HG03378 (cell line): ENCODE results near the gene MYH7B.

Experiments used
- ATAC-seq: cut with Tn5 transposase; IDR thresholded peaks from one replicate; pipeline ENCODE4 v1.9.1; 2021; ENCODE audit warnings: mild to moderate bottlenecking, moderate library complexity; ENCODE audit not compliant: unreplicated experiment

The MYH7B gene

DNA sequence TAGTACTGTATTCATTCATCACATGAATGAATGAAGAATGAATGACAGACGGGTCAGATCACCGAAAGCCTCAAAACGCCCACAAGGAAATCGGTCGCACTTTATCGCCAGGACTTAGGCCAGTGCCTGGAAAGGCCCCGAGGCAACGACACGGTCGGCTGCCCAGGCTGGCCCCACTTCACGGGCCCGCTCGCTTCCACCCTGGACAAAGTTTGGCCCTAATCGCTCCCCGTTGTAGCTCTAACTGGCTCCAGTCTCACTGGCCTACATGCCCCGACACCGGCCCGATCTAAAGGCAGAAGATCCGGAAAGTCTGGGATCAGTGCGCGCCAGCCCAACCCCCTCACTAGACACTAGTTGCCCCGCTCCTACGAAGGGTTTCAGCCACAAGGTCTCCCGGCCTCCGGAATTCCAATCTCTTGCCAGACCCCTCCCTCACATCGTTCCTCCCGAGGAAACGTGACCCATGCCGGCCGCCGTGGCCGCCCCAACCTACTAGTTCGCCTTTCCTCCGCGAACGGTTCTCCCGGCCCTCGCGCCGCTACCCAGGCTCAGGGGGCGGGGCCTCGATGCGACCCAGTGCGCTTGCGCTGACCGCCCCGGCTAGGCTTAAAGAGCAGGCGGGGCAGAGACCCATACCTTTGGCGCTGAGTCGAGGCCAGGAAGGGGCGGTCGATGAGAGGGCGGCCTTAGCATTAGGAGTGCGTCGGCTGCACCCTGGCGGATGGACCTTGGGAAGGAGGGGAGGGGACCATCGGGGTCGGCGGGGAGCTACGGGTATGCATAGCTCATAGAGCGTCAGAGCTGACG lies at the start of gene MYH7B, which contains the start of gene GSS:
MYH7B (plus strand) TSS at position 638 of the 810 bp plus-strand sequence. CDS start 22,138 bp downstream, outside the sequence.
GSS (minus strand) TSS at position 576 of the 810 bp plus-strand sequence. CDS start 3,954 bp downstream, outside the sequence.
- ATAC-seq, result peak; percentile 69

DNA sequence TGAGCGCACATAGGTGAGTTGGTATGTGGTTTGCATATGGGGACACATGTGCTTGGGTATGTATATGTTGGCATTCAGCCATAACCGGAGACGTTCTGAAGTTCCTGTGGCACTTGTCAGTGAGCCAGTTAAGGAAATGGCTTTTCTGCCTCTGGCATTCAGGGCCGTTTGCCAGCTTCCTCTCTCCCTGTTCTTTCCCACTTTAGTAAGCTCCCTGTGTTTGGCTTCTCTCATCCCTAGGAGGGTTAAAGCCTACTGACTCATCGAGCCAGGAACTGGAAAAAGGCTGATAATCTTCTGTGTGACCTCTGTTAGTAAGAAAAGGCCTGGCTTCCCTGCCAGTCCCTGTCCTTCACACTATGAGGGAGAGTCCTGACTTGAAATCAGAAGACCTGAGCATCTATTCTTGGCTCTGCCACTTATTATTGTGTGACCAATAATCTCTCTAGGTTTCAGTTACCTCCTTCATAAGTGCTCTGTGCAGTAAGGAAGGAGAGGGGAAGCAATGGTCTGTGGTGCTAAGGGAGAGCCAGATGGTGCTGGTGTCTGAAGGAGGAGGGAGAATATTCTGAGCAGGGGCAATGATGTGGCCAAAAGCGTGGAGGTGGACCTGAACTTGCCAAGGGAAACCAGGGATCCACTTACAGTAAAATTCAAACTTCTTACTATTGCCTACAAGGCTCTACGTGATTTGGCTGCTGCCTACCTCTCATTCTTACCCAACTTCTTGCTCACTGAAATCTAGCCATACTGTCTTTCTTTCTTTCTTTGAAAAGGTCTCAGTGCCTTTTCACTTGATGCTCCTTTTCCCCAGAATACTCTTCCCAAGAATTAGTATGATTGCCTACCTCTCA lies 47.8 kb upstream of the MYH7B start:
- ATAC-seq, result no peak

DNA sequence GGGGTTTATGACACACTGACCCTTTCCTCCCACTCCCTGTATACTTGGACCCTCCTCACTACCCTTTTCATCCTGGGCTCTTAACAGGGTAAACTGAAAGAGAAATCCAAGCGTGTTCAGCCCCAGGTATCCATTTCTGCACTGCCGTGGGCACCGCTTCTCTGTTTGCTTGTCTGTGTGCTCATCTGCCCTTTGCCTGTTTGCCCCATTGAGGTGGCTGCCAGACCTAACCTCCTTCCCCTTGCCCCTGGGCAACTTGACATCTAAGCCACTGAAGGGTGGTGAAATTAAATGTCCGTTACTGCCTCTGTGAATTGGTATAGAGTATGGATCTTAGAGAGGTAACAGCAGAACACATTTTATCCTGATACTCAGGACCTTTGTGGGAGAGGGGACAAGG lies 40.5 kb upstream of the MYH7B start:
- ATAC-seq, result no peak

DNA sequence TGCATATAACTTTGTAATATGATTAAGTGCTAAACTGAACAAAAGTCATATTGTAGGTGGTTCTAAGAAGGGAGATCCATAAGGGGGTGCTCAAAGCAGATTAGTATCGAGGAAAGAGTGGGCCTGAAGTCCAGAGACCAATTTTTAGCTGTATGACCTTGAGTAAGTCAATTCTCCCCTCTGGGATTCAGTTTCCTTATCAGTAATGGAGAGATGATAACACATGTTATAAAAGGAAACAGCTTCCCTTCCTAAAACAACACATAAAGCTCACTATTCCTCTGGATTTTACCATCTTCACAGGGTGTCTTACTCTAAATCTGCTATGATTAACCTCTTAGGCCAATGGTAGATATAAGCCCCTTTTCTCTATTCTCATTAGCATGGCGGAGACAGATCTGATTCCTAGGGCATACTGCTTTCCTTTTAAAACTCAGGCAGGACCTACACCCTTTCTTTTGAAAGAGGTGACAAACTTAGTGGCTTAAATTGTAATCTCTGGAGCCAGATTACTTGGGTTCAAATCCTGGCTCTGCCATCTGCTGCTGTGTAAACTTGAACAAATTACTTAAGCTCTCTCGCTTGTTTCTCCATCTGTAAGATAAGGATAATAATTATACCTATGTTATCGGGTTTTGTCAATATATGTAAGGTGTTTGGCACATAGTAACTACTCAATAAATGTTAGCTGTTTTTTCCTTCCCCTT lies 39.8 kb upstream of the MYH7B start:
- no peak for ATAC-seq

DNA sequence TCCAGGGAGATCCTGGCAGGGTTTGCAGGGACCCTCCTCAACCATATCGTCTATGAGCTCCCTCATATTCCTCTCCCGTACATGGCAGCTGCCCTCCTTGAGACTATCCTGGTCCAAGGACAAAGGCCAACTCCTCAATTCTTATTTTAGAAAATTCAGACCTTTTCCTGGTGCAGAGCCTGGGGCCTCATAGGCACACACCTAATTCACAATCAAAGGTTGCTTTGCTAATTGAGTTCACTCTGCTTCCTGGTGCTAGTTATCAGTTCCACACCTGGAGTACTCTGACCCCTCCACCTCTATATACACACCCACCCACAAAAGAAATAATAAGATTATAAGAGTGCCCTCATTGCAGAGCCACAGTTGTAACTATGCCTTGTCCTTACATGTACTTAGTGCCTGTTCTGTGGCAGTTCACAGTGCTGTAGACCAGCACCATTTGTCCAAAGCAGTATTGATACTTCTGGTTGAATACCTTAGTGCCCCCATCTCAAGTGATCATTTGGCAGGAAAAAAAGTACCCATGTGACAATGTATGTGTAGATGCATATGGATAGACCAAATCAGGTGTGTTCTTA lies 38.8 kb upstream of the MYH7B start:
- no peak for ATAC-seq

DNA sequence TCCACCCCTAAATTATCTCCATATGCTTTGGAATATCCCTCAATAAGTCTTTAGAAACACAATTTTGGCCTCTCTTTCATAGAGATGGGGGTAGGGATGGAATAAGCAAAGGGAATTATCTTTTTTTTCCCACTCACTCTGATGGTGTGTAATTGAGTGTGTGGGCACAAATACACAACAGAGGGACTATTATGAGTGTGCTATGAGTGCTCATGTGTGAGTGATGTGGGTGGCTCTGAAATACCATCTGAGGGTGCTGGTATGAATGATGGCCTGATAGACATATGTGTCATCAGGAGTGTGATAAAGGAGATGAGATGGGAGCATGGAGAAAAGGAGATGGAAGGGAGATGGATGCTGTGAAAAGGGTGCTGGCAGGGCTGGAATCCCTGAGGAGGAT lies 35.6 kb upstream of the MYH7B start:
- ATAC-seq, result no peak

DNA sequence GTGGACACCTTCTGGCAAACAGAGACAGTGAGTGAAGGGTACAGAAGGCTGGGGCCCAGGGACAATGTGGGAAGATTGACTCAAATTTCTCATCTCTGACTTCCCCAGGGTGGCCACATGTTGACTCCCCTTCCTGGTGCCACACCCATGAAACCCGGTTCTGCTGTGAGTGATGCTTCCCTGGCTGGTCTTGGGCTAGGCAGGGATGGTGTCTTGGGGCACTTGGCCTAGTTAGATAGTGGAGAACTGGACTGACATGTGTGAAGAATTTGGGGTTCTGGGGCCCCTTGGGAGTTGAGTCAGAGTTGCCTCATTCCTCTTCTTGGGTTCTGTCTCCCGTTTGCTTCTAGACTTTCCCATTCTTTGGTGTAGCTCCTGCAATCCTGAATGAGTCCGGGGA lies 34.2 kb upstream of the MYH7B start:
- ATAC-seq, result no peak

DNA sequence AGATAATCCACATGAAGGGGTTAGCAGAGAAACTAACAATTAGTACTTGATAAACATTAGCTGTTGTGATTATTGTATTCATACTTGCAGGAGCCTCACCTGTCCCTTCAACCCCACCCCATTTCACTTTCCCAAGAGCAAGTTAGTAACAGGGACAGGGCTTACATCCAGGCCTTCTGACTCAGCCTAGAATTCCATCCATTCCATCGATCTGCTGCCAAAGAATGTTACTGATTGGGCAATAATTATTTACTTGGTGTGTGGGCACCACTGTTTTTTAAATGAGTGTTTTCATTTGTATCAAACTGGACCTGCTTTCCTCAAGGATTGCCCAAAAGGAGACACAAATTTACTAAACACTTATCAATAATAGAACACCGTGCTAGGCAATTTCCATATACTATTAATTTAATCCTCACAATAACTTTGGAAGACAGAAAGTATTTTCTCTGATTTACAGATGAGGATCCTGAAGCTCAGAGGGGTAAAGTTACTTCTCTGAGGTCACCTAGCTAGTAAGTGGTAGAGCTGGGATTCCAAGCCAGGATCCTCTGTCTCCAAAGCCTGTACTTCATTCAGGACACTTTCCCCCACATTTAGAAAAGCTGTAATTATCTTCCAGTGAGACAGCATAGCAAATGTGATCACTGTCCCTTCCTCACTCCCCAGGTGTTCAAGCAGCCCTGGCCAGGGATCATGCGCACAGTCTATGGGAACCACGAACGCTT lies 32.9 kb upstream of the MYH7B start:
- ATAC-seq, result no peak

DNA sequence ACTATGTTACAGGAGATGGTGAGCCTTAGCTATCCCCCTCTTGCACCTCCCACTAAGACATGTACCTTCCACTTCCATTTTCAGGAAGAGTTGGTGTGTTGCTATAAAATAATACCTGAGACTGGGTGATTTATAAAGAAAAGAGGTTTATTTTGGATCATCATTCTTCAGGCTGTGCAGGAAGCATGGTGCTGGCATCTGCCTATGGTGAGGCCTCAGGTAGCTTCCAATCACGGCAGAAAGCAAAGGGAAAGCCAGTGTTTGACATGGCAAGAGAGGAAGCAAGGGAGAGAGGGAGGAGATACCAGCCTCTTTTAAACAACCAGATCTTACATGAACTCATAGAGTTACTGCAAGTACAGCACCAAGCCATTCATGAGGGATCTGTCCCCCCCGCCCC lies 32.3 kb upstream of the MYH7B start:
- no peak for ATAC-seq

DNA sequence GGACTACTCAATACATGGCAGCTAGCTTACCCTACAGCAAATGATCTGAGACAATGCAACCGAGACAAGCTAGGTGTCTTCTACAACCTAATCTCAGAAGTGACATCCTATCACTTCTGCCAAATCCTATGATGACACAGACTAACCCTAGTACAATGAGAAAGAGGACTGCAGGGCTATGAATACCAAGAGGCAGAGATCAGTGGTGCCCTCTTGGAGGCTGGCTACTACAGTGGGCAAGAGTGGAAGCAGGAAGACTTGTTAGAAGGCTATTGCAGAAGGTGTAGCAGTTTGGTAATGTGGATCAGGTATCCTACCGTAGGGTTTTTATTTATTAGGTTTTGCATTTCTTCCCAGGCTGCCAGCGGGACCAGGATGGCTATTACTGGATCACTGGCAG lies 30.3 kb upstream of the MYH7B start:
- ATAC-seq, result no peak

DNA sequence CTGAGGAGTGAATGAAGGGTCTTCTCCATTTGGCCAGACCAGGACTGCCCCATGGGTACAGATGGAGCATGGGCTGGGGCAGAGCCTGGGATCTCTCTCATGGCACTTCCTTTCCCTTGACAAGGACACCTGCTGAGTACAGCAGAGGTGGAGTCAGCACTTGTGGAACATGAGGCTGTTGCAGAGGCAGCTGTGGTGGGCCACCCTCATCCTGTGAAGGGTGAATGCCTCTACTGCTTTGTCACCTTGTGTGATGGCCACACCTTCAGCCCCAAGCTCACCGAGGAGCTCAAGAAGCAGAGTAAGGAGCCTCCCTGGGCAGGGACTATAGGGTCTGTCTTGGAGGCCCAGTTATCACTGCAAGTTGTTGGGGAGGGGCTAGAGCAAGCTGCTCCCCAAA lies 29.7 kb upstream of the MYH7B start:
- no peak for ATAC-seq

DNA sequence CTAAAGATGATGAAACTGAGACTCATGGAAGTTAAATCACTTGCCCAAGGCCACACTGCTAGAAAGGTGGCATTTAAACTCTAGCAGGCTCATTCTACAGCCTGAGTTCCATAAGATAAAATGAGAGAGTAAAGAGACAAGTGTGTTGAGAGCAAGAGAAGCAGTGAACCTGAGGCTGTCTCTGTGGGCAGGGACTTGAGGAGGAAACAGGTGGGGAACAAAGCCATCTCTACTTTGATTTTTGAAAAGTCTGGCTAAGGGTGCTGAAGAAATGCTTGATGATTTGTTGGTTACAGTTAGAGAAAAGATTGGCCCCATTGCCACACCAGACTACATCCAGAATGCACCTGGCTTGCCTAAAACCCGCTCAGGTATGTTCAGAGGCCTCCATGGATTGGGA lies 29.1 kb upstream of the MYH7B start:
- no peak for ATAC-seq

DNA sequence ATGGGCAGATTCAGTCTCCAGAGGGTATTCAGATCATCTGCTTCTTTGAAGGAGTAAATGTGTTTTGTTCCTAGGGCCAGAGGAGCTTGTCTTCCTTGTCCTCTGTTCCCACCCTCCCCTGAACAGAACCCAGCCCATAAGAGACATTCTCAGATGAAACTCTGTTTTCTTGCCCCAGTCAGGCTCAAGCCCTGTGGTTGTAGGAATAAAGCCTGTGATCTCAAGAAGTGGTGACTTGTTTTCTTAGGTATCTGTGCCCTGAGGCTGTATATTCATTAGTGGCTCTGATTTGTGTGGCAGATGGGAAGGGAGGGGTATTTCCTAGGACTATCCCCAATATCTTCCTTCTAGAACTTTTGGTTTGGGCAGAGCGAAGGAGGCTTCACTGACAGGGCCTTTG lies 27.9 kb upstream of the MYH7B start:
- no peak for ATAC-seq

DNA sequence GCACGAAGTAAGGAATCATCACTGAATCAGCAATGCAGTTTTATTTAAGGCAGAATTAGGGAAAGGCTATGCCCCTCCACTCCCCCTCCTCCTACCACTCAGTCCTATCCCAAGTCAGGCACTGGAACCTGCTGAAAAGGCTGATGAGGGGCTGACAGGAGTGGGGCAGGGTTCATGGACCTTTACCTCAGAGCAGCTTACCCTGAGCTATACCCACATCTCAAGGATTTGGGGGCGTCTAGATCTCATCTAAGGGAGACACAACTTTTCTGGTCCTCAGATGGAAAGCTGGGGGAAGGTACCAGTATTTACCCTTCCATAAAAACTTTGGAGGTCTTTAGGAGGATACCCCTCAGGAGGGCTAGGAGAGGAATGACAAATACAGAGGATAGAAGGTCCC lies 27.3 kb upstream of the MYH7B start:
- no peak for ATAC-seq

DNA sequence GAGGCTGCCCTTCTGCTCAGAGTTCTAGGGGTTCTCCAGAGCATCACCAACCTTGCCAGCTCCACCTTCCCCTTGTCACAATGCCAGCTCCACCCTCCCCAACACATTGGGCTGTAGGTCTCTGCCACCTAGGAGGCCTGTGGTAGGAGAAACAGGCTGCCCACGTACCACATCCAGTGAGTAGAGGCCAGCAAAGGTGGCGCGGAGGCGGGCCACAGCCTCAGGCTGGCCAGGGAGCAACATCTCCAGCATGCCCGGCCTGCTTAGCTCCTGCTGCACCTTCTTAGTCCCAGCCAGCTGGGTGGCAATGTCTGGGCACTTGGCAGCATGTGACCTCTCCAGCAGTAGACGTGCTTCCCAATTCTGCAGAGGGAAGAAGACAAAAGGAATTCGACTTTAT lies 23.9 kb upstream of the MYH7B start:
- ATAC-seq, result no peak

DNA sequence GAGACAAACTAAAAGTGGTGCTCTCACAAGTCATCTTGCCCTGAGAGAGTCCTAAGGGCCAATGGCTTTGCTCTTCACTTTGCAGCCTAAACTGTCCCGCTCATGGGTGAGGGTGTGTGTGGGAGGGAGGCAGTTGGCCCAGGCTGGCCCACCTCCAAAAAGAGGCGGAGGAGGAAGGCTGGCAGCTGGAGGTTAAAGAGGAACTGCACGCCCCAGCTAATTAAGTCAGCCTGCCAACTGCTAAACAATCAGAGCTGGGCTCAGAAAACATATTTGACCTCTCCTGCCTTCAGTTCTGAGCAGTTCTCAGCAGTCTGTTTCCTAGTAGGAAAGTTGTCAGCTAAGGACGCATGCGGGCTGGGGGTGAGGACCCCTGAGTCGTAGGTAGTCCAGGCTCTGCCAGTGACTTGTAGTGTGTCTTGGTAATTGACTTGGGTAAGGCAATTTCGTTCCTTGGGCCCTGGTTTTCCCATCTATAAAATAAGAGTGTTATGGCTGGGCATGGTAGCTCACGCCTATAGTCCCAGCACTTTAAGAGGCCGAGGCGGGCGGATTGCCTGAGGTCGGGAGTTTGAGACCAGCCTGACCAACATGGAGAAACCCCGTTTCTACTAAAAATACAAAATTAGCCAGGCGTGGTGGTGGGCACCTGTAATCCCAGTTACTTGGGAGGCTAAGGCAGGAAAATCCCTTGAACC lies 17.1 kb upstream of the MYH7B start:
- ATAC-seq, result no peak

DNA sequence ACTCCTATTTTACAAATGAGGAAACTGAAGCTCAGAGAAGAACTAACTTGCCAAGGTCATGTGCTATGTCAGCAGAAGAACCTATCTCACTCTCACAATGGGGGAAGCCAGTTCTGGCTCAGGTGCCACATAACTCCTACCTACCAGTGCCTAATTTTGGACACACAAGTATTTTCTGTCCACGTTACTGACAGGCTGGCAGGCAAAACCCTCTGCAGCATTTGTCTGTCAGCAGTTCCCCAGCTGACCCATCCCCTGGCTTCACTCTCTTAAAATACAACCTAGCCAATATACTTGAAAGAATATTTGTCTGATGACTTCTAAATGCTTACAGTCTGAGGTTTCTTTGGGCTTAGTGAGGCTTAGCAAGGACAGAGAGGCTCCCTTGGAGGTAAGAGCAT lies 15.6 kb upstream of the MYH7B start:
- ATAC-seq, result no peak

DNA sequence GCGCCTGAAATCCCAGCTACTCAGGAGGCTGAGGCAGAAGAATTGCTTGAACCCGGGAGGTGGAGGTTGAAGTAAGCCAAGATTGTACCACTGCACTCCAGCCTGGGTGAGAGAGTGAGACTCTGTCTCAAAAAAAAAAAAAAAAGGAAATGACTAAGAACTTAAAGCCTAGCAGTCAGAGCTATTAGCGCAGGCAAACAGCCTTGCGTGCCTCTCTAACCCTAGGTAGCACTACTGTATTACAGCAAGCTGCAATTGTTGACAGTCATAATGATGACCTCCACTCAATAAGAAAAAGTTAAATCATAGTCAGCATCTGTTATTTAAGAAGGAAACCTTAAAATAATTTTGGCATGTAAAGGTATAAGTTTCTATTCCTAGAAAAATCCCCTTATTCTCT lies 14.4 kb upstream of the MYH7B start:
- ATAC-seq, result no peak

DNA sequence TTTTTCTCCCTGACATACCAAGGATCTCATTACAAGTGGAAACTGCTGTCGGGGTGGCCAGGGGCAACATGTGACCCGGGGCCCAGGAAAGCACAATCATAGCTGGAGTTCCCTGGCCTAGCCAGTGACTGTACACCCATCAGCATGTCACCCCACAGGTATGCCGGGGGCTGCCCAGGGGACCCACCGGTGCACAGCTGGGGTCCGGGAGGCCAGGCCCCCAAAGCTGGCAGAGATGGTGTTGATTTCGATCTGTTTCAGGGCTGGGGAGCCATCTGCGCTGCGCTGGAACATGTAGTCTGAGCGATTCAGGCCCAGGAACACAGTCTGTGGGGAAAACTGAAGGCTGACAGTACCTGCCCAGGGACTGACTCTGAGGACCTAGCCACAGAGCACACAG lies 13.4 kb upstream of the MYH7B start:
- no peak for ATAC-seq
